ENCODE data around the gene AJAP1.

- TF ChIP-seq CTCF (IDR thresholded peaks at IDR 0.05) (no peak), RAD21 (IDR thresholded peaks at IDR 0.05; ENCODE audit: low read length) (no peak), TAF1 (IDR thresholded peaks at IDR 0.05; ENCODE audit: borderline replicate concordance, low read depth, low read length) (no peak), USF2 (IDR thresholded peaks at IDR 0.05; ENCODE audit: borderline replicate concordance, low read depth, low read length) (no peak)
Measured at GRCh38 chr1:4784761-4785160, 130.4 kb downstream of the AJAP1 start.

Data from SK-N-SH (cell line).